WERI-Rb-1 (cell line): ENCODE results near the gene GP1BB.

Experiments used
- DNase-seq: peaks from one replicate; pipeline ENCODE4 v3.0.0-alpha.2; 2020
- H3K27ac ChIP-seq: fragments of 250-450 bp; sonication (Bioruptor Pico); 2 replicates; pipeline ENCODE4 v1.5.1; 2020; ENCODE audit warnings: mild to moderate bottlenecking, moderate library complexity
- H3K27me3 ChIP-seq: fragments of 250-450 bp; sonication (Bioruptor Pico); 2 replicates; pipeline ENCODE4 v1.5.1; 2021; ENCODE audit warnings: mild to moderate bottlenecking, low read depth, moderate library complexity; ENCODE audit not compliant: insufficient read depth, severe bottlenecking
- H3K36me3 ChIP-seq: fragments of 250-450 bp; sonication (Bioruptor Pico); 2 replicates; pipeline ENCODE4 v1.5.1; 2020; ENCODE audit warnings: mild to moderate bottlenecking, moderate library complexity
- H3K4me3 ChIP-seq: 2 replicates; pipeline ENCODE4 v1.5.1; 2011; ENCODE audit warnings: low read depth, mild to moderate bottlenecking, control low read depth, low read length
- H3K9me3 ChIP-seq: fragments of 250-450 bp; sonication (Bioruptor Pico); 2 replicates; pipeline ENCODE4 v1.5.1; 2021; ENCODE audit warnings: mild to moderate bottlenecking, moderate library complexity; ENCODE audit not compliant: severe bottlenecking
- TF ChIP-seq, protein P1 (sequence below): IDR thresholded peaks from 2 replicates; pipeline ENCODE4 v1.5.1; 2011; ENCODE audit warnings: low read depth, mild to moderate bottlenecking, control low read depth, inconsistent platforms, low read length

The GP1BB gene

DNA sequence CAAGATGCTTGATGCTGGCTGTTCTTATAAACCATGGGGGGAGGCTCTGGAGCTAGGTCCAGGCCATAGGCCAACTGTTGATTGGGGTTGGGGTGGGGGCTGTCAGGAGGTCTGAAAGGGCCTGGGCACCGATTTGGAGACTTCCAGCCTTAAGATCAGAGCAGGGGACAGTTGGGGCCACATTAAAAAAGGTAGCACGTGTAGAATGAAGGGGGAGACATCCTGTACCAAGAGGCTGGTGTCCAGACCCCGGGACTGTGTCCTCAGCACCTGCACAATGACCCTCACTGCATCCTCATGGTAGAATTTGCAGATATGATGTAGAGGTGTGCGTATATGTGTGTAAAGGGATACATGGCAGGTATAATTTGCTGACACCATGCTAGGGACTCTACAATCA lies 24.8 kb downstream of the GP1BB start:
- no peaks in the 10 kb centered on the region for H3K27me3 ChIP-seq

DNA sequence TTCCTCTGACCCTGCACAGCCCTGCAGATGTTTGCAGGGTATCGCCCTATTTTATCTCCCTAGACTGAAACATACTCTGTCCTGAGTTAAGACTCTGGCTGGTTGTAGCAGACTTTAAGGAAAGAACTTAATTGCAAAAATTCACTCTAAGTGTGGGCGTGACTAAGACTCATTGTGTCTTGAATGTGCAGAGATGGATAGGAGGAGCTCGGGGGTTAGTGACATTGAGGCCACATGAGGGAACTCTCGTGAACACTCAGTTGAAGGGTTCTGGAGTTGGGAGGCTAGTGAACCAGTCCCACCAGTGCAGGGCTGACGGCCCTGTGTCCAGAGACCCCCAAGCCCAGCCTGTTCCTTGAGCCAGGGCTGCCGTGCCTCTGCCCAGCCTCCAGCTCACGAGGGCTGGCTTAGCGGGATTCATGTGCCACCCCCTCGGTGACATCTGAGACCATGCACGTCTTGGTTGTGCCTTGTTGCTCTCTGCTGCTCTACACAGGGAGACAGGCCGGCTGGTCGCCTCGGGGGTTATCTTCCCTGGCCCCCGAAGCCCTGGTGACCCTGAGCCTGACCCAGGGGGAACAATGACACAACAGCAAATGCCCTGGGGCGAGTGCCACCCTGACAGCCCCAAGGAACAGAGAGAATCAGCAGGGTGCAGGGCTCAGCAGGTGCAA lies 25.8 kb downstream of the GP1BB start:
- no peak overlapping the region for H3K27ac ChIP-seq
- no peaks in the 10 kb centered on the region for H3K27me3 ChIP-seq
- no peaks in the 10 kb centered on the region for H3K9me3 ChIP-seq
- TF ChIP-seq, protein P1, sequence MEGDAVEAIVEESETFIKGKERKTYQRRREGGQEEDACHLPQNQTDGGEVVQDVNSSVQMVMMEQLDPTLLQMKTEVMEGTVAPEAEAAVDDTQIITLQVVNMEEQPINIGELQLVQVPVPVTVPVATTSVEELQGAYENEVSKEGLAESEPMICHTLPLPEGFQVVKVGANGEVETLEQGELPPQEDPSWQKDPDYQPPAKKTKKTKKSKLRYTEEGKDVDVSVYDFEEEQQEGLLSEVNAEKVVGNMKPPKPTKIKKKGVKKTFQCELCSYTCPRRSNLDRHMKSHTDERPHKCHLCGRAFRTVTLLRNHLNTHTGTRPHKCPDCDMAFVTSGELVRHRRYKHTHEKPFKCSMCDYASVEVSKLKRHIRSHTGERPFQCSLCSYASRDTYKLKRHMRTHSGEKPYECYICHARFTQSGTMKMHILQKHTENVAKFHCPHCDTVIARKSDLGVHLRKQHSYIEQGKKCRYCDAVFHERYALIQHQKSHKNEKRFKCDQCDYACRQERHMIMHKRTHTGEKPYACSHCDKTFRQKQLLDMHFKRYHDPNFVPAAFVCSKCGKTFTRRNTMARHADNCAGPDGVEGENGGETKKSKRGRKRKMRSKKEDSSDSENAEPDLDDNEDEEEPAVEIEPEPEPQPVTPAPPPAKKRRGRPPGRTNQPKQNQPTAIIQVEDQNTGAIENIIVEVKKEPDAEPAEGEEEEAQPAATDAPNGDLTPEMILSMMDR = no peak
- no peaks in the 10 kb centered on the region for H3K36me3 ChIP-seq
- H3K4me3 ChIP-seq = no peak overlapping the region
- no peak for DNase-seq

More for the DNA sequence above, 24.8 kb downstream of the GP1BB start:
- Histone ChIP-seq H3K36me3 (no peaks in the 10 kb centered on the region), H3K9me3 (no peaks in the 10 kb centered on the region), H3K4me3 (no peak overlapping the region), H3K27ac (no peak overlapping the region)
- no peak for DNase-seq
- TF ChIP-seq, protein P1 = no peak

DNA sequence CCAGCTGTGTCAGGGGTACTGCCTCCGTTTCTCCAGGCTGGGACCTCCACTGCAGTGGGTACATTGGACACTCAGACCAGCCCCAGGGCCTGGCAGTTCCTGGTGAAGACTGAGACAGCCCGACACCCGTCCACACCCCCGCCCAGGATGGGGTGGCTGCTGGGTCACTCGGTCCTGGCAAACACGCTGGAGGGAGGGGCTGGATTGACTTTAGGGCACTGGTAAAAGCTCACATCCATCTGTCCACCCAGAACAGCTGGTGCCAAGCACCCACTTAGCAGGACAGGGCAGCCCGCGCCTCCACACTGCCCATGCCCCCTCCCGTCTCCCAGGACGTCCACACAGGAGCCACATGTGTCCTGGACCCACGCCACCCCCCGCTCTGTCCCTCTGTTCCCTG lies 26.5 kb downstream of the GP1BB start:
- no peaks in the 10 kb centered on the region for H3K9me3 ChIP-seq
- TF ChIP-seq, protein P1 = no peak
- no peaks in the 10 kb centered on the region for H3K27me3 ChIP-seq
- no peak overlapping the region for H3K27ac ChIP-seq
- H3K4me3 ChIP-seq = no peak overlapping the region
- DNase-seq = no peak
- H3K36me3 ChIP-seq = no peaks in the 10 kb centered on the region

DNA sequence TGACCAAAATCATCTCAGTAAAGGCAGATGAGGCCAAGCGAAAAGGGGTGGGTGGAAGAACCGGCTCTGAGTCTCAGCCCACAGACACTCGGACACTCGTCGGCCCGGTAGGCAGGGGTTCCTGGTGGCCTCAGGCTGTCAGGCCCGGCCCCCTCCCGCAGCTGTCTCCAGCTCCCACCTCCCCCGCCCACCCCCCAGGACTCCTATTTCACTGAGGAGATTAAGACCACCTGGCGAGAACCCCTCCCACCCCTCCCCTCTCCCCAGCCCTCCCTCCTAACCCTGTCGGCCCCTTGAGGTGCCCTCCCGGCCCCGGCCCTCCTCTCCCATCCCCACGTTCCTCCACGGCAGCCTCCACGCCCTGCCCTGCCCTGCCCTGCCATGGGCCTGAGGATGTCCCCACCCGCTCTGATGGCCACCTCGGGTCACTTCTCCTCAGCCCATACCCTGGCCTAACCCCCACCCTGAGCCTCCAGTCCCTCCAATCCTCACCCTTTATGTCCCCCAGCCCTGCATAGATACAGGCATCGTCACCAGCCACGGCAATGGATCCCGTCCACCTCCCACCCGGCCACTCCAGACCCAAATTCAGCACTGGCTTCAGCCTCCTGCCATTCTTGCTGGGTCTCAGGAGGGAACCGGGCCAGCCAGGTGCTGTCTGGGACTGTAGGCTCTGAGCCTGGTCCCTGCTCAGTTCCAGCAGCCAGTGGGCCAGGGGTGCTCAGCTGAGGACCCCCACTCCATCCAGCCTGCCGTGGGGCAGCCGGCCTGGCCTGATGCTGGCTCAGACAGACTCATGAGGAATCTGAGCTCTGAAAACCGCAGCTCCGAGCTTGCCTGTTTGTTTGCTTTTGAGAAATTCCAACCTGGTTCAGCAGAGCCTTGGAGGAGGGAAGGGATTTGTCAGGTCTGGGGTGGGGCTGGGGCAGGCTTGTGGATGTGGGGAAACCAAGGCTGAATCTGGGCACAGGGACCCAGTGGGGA lies 27.5 kb downstream of the GP1BB start:
- Histone ChIP-seq H3K27ac (no peak overlapping the region), H3K36me3 (no peaks in the 10 kb centered on the region), H3K4me3 (no peak overlapping the region), H3K27me3 (no peaks in the 10 kb centered on the region), H3K9me3 (no peaks in the 10 kb centered on the region)
- TF ChIP-seq, protein P1 = no peak
- DNase-seq = no peak

DNA sequence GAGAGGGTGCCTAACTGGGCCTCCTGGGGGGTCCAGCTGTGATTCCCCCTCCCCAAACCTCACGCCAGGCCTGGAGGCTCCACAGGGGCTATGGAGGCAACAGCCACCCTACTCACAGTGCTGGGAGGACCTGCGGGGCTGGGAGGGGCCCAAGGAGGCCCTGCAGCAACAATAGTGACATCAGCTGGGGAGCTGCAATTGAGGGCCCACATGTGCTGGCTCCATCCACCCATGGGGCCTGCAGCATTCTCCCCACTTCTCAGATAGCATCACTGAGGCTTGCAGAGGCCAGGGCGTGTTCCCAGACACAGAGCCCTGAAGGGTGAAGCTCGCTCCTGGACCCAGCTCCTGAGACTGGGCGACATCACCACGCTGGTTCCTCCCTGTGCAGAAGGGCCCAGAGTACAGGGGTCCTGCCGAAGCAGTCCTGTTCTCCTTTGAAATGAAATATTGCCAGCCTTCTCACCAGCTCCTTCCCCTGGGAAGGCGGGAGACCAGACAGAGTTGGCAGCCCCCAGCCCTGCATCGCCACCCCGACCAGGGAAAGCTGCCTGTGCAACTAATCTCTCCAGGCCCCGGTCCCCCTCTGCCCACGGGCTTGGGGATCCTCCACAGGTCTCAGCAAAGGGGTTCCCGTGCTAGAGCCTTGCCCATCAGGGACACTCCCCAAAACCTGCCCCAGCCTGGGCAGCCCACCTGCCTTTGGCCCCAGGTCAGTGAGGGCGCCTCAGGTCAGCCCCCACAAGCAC lies 28.3 kb downstream of the GP1BB start:
- no peak for DNase-seq
- Histone ChIP-seq H3K36me3 (no peaks in the 10 kb centered on the region), H3K4me3 (no peak overlapping the region), H3K9me3 (no peaks in the 10 kb centered on the region), H3K27me3 (no peaks in the 10 kb centered on the region), H3K27ac (no peak overlapping the region)
- TF ChIP-seq, protein P1 = no peak
